H1 (cell line): ENCODE results near the gene PLS3. TPM values are rescaled to one million over a fixed set of nuclear protein-coding genes. Genes with fewer than 3 reads are reported as not detected.

Experiments
- CTCF ChIA-PET: fragments of 300-600 bp; sonication (Branson Sonifier 250); formaldehyde crosslinking; loops from one replicate; lab custom pipeline; 2021; ENCODE audit not compliant: partially characterized antibody; lab: Charles Lee
- POLR2A ChIA-PET: fragments of 300-600 bp; sonication (Branson Sonifier 250); formaldehyde crosslinking; loops from one replicate; lab custom pipeline; 2021; ENCODE audit warnings: inconsistent platforms; ENCODE audit not compliant: partially characterized antibody; lab: Charles Lee
- DNase-seq, 2 experiments: peaks; one replicate each; pipeline versions ENCODE4 v3.0.0 to v3.0.0-alpha.2; 2010 to 2022; ENCODE audit warnings: low spot score in 2 of 2, low read depth in 1 of 2, mixed read lengths in 1 of 2
- FAIRE-seq: peaks from 2 replicates; lab custom pipeline; 2011; peaks lifted over from hg19 to GRCh38; lab: Jason Lieb, UNC
- H2AFZ ChIP-seq: 2 replicates; pipeline ENCODE4 v1.8.1; 2012; ENCODE audit warnings: low read length, inconsistent platforms
- H2AK5ac ChIP-seq: 2 replicates; pipeline ENCODE4 v1.6.1; 2013; ENCODE audit warnings: low read depth, low read length
- H2BK120ac ChIP-seq: replicated peaks from 2 replicates; pipeline ENCODE3; 2013; ENCODE audit warnings: low read depth, low read length, inconsistent platforms
- H2BK12ac ChIP-seq: 2 replicates; pipeline ENCODE4 v1.6.1; 2013; ENCODE audit warnings: low read depth, low read length
- H2BK15ac ChIP-seq: 2 replicates; pipeline ENCODE4 v1.6.1; 2013; ENCODE audit warnings: low read length
- H2BK20ac ChIP-seq: 2 replicates; pipeline ENCODE4 v1.6.1; 2013; ENCODE audit warnings: low read length
- H2BK5ac ChIP-seq: 2 replicates; pipeline ENCODE4 v1.6.1; 2013; ENCODE audit warnings: low read depth, low read length
- H3K14ac ChIP-seq: 2 replicates; pipeline ENCODE4 v1.6.1; 2013; ENCODE audit warnings: inconsistent platforms; ENCODE audit not compliant: insufficient read length
- H3K18ac ChIP-seq: 2 replicates; pipeline ENCODE4 v1.6.1; 2013; ENCODE audit warnings: low read length; ENCODE audit errors: extremely low read depth
- H3K23ac ChIP-seq: 2 replicates; pipeline ENCODE4 v1.6.1; 2013; ENCODE audit warnings: inconsistent platforms; ENCODE audit not compliant: insufficient read length
- H3K23me2 ChIP-seq: 2 replicates; pipeline ENCODE4 v1.6.1; 2013; ENCODE audit warnings: low read depth, low read length
- H3K27ac ChIP-seq: 2 replicates; pipeline ENCODE4 v1.6.1; 2011; ENCODE audit warnings: low read depth, low read length, inconsistent platforms
- H3K27me3 ChIP-seq, 4 experiments: replicated peaks in 1 of 4; 1 replicate in 1 of 4; 2 replicates in 3 of 4; pipeline versions ENCODE4 v1.6.1 to v1.8.1; 2011 to 2013; ENCODE audit warnings: low read length in 3 of 4, mild to moderate bottlenecking in 3 of 4, inconsistent platforms in 2 of 4, mixed read lengths in 2 of 4, moderate library complexity in 1 of 4; ENCODE audit not compliant: control insufficient read depth in 3 of 4, insufficient read depth in 3 of 4; ENCODE audit errors: extremely low read depth in 1 of 4
- H3K36me3 ChIP-seq, 4 experiments: 2 replicates each; pipeline versions ENCODE4 v1.6.1 to v1.8.1; 2011 to 2013; ENCODE audit warnings: mild to moderate bottlenecking in 4 of 4, low read length in 3 of 4, moderate library complexity in 2 of 4, control low read depth in 1 of 4, inconsistent platforms in 1 of 4; ENCODE audit not compliant: insufficient read depth in 4 of 4, control insufficient read depth in 2 of 4
- H3K4ac ChIP-seq: replicated peaks from 2 replicates; pipeline ENCODE3; 2013; ENCODE audit warnings: low read length, low read depth, mixed read lengths, inconsistent platforms; ENCODE audit not compliant: insufficient read length
- H3K4me1 ChIP-seq, 4 experiments: replicated peaks in 1 of 4; 1 replicate in 1 of 4; 2 replicates in 3 of 4; pipeline versions ENCODE4 v1.6.1 to v1.8.1; 2011 to 2013; ENCODE audit warnings: low read length in 3 of 4, inconsistent platforms in 2 of 4, mixed read lengths in 1 of 4; ENCODE audit not compliant: insufficient read depth in 4 of 4, control insufficient read depth in 3 of 4
- H3K4me2 ChIP-seq, 2 experiments: 2 replicates each; pipeline versions ENCODE4 v1.6.1 to v1.8.1; 2011 to 2013; ENCODE audit warnings: low read depth in 2 of 2, low read length in 2 of 2, control low read depth in 1 of 2, inconsistent platforms in 1 of 2, mild to moderate bottlenecking in 1 of 2; ENCODE audit not compliant: insufficient read depth in 1 of 2
- H3K4me3 ChIP-seq, 4 experiments: fragments of 200-600, 300-600 bp in 1 of 4; sonication (generic), shearing (Covaris generic), sonication (Bioruptor Twin) in 1 of 4; 2 replicates each; pipeline versions ENCODE4 v1.5.1 to v1.8.1; 2011 to 2016; ENCODE audit warnings: low read length in 4 of 4, low read depth in 3 of 4, control low read depth in 2 of 4, inconsistent platforms in 2 of 4, mild to moderate bottlenecking in 2 of 4, mixed read lengths in 1 of 4, moderate library complexity in 1 of 4; ENCODE audit not compliant: insufficient read depth in 2 of 4; ENCODE audit errors: extremely low read depth in 1 of 4
- H3K56ac ChIP-seq: replicated peaks from 2 replicates; pipeline ENCODE3; 2013; ENCODE audit warnings: low read depth, mild to moderate bottlenecking, mixed read lengths, low read length, inconsistent platforms; ENCODE audit not compliant: insufficient read length
- H3K79me1 ChIP-seq: 2 replicates; pipeline ENCODE4 v1.6.1; 2013; ENCODE audit warnings: low read depth, low read length, control low read depth
- H3K79me2 ChIP-seq, 2 experiments: 2 replicates each; pipeline versions ENCODE4 v1.6.1 to v1.8.1; 2012 to 2013; ENCODE audit warnings: low read length in 2 of 2, mild to moderate bottlenecking in 2 of 2, inconsistent platforms in 1 of 2; ENCODE audit not compliant: insufficient read depth in 2 of 2, control insufficient read depth in 1 of 2
- H3K9ac ChIP-seq, 4 experiments: replicated peaks in 1 of 4; 1 replicate in 1 of 4; 2 replicates in 3 of 4; pipeline versions ENCODE4 v1.6.1 to v1.8.1; 2011 to 2013; ENCODE audit warnings: low read depth in 3 of 4, low read length in 3 of 4, control low read depth in 2 of 4, mild to moderate bottlenecking in 2 of 4, moderate library complexity in 2 of 4, inconsistent platforms in 1 of 4; ENCODE audit errors: extremely low read depth in 1 of 4
- H3K9me3 ChIP-seq, 2 experiments: 2 replicates each; pipeline versions ENCODE4 v1.6.1 to v1.8.1; 2012 to 2013; ENCODE audit warnings: mild to moderate bottlenecking in 2 of 2, moderate library complexity in 2 of 2, control low read depth in 1 of 2, inconsistent platforms in 1 of 2, low read depth in 1 of 2, low read length in 1 of 2, mixed read lengths in 1 of 2; ENCODE audit not compliant: insufficient read depth in 2 of 2
- H4K20me1 ChIP-seq, 2 experiments: replicated peaks in 1 of 2; 2 replicates each; pipeline versions ENCODE3 to v1.8.1; 2011 to 2013; ENCODE audit warnings: inconsistent platforms in 2 of 2, low read length in 2 of 2, mild to moderate bottlenecking in 1 of 2; ENCODE audit not compliant: insufficient read depth in 2 of 2, control insufficient read depth in 1 of 2
- H4K5ac ChIP-seq: 2 replicates; pipeline ENCODE4 v1.6.1; 2013; ENCODE audit warnings: low read length, low read depth, mixed read lengths, inconsistent platforms; ENCODE audit not compliant: insufficient read length
- H4K8ac ChIP-seq: 2 replicates; pipeline ENCODE4 v1.8.0; 2013; ENCODE audit warnings: mild to moderate bottlenecking, moderate library complexity, low read length, inconsistent platforms; ENCODE audit not compliant: insufficient read depth; ENCODE audit errors: extremely low read depth
- H4K91ac ChIP-seq: replicated peaks from 2 replicates; pipeline ENCODE3; 2013; ENCODE audit warnings: low read length, mixed read lengths, inconsistent platforms; ENCODE audit not compliant: insufficient read length
- BRCA1 ChIP-seq: IDR thresholded peaks from 2 replicates; pipeline ENCODE4 v1.6.1; 2012; ENCODE audit warnings: low read depth, low read length, improper control_type of control experiment
- CBX8 ChIP-seq: fragments of 300-800, 300-1000 bp; sonication (generic); IDR thresholded peaks from 2 replicates; pipeline ENCODE4 v1.7.1; 2016; ENCODE audit warnings: low read depth, low read length, borderline replicate concordance
- HDAC2 ChIP-seq, 2 experiments: fragments of 300-600 bp in 1 of 2; sonication (generic) in 1 of 2; IDR thresholded peaks; 2 replicates each; pipeline ENCODE4 v1.6.1; 2011 to 2012; ENCODE audit warnings: low read depth in 2 of 2, low read length in 2 of 2, mild to moderate bottlenecking in 2 of 2, moderate library complexity in 2 of 2, borderline replicate concordance in 1 of 2, inconsistent platforms in 1 of 2
- NRF1 ChIP-seq: IDR thresholded peaks from 2 replicates; pipeline ENCODE4 v1.6.1; 2011; ENCODE audit warnings: mild to moderate bottlenecking, low read depth, low read length, improper control_type of control experiment
- SP4 ChIP-seq: IDR thresholded peaks from 2 replicates; pipeline ENCODE4 v1.6.1; 2012; ENCODE audit warnings: low read length, inconsistent platforms
- WGBS, 2 experiments: shearing (Covaris generic) in 1 of 2; methylation state at CpG; one replicate each; pipeline versions ENCODE4 v1.1.6 to v1.1.7; 2013 to 2015; ENCODE audit warnings: low lambda C conversion rate in 2 of 2, mixed read lengths in 2 of 2, inconsistent platforms in 1 of 2, low coverage in 1 of 2, missing lambda C conversion rate in 1 of 2; ENCODE audit not compliant: insufficient replicate concordance in 2 of 2, insufficient coverage in 1 of 2, insufficient read length in 1 of 2; ENCODE audit errors: extremely low coverage in 1 of 2, missing lambda C conversion rate in 1 of 2; 5-methylcytosine and 5-hydroxymethylcytosine counted together
- polyA plus RNA-seq, 7 experiments: library from polyadenylated mRNA; depleted of rRNA in 3 of 7; stranded (reverse) in 5 of 7; unstranded in 2 of 7; fragments of >200 nt in 5 of 7; fragments of 200-250 nt in 2 of 7; gene quantifications; 1 replicate in 5 of 7; 2 replicates in 1 of 7; 4 replicates in 1 of 7; pipeline versions ENCODE4 v1.2.1 to v1.2.3, GENCODE V29; 2011 to 2013; ENCODE audit warnings: missing spikeins in 2 of 7, mixed read lengths in 2 of 7
- total RNA-seq: library from RNA; stranded (reverse); fragmentation: NEBNext Ultra II Directional; extraction: Animal tissue kit (Norgen Biotek cat#: 25700); gene quantifications from 2 replicates; pipeline ENCODE4 v1.2.1, GENCODE V29; 2021

The PLS3 gene
- total and polyA plus RNA-seq, 2 of the 8 experiments (the other 6 are each of a cell fraction or from before 2014, with no cell fraction given): 107 to 185 TPM

DNA sequence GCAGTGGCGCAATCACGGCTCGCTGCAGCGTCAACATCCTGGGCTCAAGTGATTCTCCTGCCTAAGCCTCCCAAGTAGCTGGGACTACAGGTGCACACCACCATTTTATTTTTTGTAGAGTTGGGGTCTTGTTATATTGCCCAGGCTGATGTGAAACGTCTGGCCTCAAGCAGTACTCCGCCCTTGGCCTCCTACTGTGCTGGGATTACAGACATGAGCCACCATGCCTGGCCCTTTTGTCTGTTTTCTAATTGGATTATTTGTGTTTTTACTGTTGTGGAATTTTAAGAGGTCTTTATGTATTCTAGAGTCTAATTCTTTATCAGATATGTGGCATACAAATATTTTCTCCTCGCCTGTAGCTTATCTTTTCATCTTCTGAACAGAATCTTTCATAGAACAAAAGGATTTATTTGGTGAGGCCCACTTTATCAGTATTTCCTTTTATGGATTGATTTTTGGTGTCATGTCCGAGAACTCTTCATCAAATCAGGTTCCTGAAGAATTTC, 18.9 kb downstream of the PLS3 start:
- 96% methylated on average over 8 of the region's 8 CpGs; no CpG with 5 or more reads in 1 of the 2 experiments for WGBS, 2 experiments
- FAIRE-seq (no peak), DNase-seq (no peak)
- no peak overlapping the region for H2BK12ac ChIP-seq
- ChIA-PET POLR2A (no interaction called here), CTCF (interaction anchor here (0.9 kb wide), 1 partner anchor 56 kb away, joined by 3 read pairs; no protein-coding TSS in a partner anchor)
- no peak overlapping the region for H2BK5ac ChIP-seq
- no peaks in the 10 kb centered on the region for H4K20me1 ChIP-seq
- no peak overlapping the region for H3K4me2 ChIP-seq
- H2AK5ac ChIP-seq: no peak overlapping the region
- H3K56ac ChIP-seq: no peak overlapping the region
- no peak overlapping the region for H3K23ac ChIP-seq
- no peaks in the 10 kb centered on the region for H3K9me3 ChIP-seq
- no peak for TF ChIP-seq CBX8
- TF ChIP-seq SP4: no peak
- no peak for TF ChIP-seq HDAC2 (IDR thresholded peaks at IDR 0.05; ENCODE audit: borderline replicate concordance in 1 of 2, low read depth in 2 of 2, low read length in 2 of 2)
- no peak for TF ChIP-seq NRF1
- no peak for TF ChIP-seq BRCA1
- no peaks in the 10 kb centered on the region for H3K27me3 ChIP-seq
- H3K27ac ChIP-seq: no peak overlapping the region
- no peak overlapping the region for H2BK120ac ChIP-seq
- no peak overlapping the region for H4K5ac ChIP-seq
- H2BK20ac ChIP-seq: no peak overlapping the region
- no peak overlapping the region for H3K9ac ChIP-seq
- H3K4me1 ChIP-seq: peaks cover 0 to 3% (median 0%) of the 10 kb centered on the region in 4 experiments; a peak in 3 of 7 replicates
- no peak overlapping the region for H3K4ac ChIP-seq
- peaks cover 0 to 29% (median 1%) of the 10 kb centered on the region in 4 experiments; a peak in 3 of 8 replicates for H3K36me3 ChIP-seq
- H2BK15ac ChIP-seq: no peak overlapping the region
- peaks cover 0 to 94% of the 10 kb centered on the region in 2 experiments; a peak in 3 of 4 replicates for H3K79me2 ChIP-seq
- H4K8ac ChIP-seq: no peak overlapping the region
- H3K4me3 ChIP-seq: no peak overlapping the region
- no peak overlapping the region for H4K91ac ChIP-seq
- H2AFZ ChIP-seq: no peak overlapping the region
- no peak overlapping the region for H3K18ac ChIP-seq
- no peak overlapping the region for H3K14ac ChIP-seq
- H3K79me1 ChIP-seq: no peaks in the 10 kb centered on the region
- H3K23me2 ChIP-seq: no peaks in the 10 kb centered on the region
